ENCODE results near the gene SLC11A2.
"Not testable (repeated sequence)": the region's sequence is repeated elsewhere in the genome, so short reads cannot be mapped to it uniquely, and the experiment has no call there.

Gene SLC11A2

GRCh38 chr12:50934371-50934851 lies 91.8 kb downstream of the SLC11A2 start:
- H3K9me3 ChIP-seq (ENCODE audit: control insufficient read depth in 2 of 2, low read length in 2 of 2): no peaks in the 10 kb centered on the region
- H3K36me3 ChIP-seq (ENCODE audit: control insufficient read depth in 2 of 2, insufficient read depth in 2 of 2, low read length in 2 of 2): peaks cover 0 to 6% of the 10 kb centered on the region in 2 donors
- peak overlapping the region in 1 of 2 donors; percentile 16 for H3K9ac ChIP-seq (ENCODE audit: low read depth in 1 of 2, low read length in 2 of 2)
- peaks cover 26 to 28% of the 10 kb centered on the region in 2 donors for H3K4me1 ChIP-seq (ENCODE audit: control insufficient read depth in 2 of 2, insufficient read depth in 2 of 2, low read length in 2 of 2)
- H3K27ac ChIP-seq (ENCODE audit: low read depth in 2 of 2, low read length in 2 of 2): peak overlapping the region; percentile 64 to 79
- no peaks in the 10 kb centered on the region for H3K27me3 ChIP-seq (ENCODE audit: control insufficient read depth in 2 of 2, insufficient read depth in 2 of 2, low read length in 2 of 2)
- H3K4me3 ChIP-seq (ENCODE audit: low read length in 2 of 2): peak overlapping the region; percentile 33 to 38

DNA sequence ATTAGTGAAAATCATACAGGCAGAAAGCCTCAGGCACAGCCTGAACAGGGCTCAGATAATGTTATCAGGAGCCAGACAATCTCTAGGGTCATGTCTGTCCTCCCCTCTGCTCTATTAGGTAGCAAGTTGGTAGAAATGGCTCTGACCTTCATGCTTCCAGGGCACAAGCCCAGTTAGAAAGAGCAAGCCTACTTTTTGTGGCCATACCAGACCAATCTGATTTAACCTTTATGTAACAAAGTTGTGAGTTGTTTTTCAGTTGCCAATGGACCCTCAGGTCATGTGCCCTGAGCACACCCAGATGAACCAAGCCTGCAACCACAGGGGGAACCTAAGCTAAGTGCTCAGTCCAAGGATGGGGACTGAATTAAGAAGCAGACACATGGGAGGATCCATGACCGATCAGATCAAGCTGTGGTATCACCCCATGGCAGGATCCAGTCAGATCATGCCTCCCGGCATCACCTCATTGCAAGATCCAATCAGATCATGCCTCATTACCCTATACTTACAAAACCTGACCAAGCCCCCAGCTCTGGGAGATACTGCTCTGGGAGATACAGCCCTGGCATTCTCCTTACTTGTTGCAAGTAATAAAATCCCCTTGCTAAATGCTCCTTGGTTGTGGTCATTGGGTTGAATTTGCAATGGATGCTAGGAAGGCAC lies 92.6 kb downstream of the SLC11A2 start:
- Histone ChIP-seq H3K4me3 (ENCODE audit: low read length in 2 of 2) (no peak overlapping the region), H3K9me3 (ENCODE audit: control insufficient read depth in 2 of 2, low read length in 2 of 2) (no peaks in the 10 kb centered on the region), H3K27ac (ENCODE audit: low read depth in 2 of 2, low read length in 2 of 2) (peak overlapping the region; percentile 59 to 64), H3K36me3 (ENCODE audit: control insufficient read depth in 2 of 2, insufficient read depth in 2 of 2, low read length in 2 of 2) (peaks cover 0 to 6% of the 10 kb centered on the region in 2 donors), H3K4me1 (ENCODE audit: control insufficient read depth in 2 of 2, insufficient read depth in 2 of 2, low read length in 2 of 2) (peaks cover 26 to 28% of the 10 kb centered on the region in 2 donors), H3K9ac (ENCODE audit: low read depth in 1 of 2, low read length in 2 of 2) (peak overlapping the region in 1 of 2 donors; percentile 27), H3K27me3 (ENCODE audit: control insufficient read depth in 2 of 2, insufficient read depth in 2 of 2, low read length in 2 of 2) (no peaks in the 10 kb centered on the region)

GRCh38 chr12:50932787-50933280 lies 93.3 kb downstream of the SLC11A2 start:
- Histone ChIP-seq H3K4me1 (ENCODE audit: control insufficient read depth in 2 of 2, insufficient read depth in 2 of 2, low read length in 2 of 2) (peaks cover 28 to 29% of the 10 kb centered on the region in 2 donors), H3K4me3 (ENCODE audit: low read length in 2 of 2) (no peak overlapping the region), H3K36me3 (ENCODE audit: control insufficient read depth in 2 of 2, insufficient read depth in 2 of 2, low read length in 2 of 2) (peaks cover 0 to 6% of the 10 kb centered on the region in 2 donors), H3K27ac (ENCODE audit: low read depth in 2 of 2, low read length in 2 of 2) (peak overlapping the region; percentile 35 to 59), H3K27me3 (ENCODE audit: control insufficient read depth in 2 of 2, insufficient read depth in 2 of 2, low read length in 2 of 2) (no peaks in the 10 kb centered on the region), H3K9ac (ENCODE audit: low read depth in 1 of 2, low read length in 2 of 2) (no peak overlapping the region), H3K9me3 (ENCODE audit: control insufficient read depth in 2 of 2, low read length in 2 of 2) (no peaks in the 10 kb centered on the region)

DNA sequence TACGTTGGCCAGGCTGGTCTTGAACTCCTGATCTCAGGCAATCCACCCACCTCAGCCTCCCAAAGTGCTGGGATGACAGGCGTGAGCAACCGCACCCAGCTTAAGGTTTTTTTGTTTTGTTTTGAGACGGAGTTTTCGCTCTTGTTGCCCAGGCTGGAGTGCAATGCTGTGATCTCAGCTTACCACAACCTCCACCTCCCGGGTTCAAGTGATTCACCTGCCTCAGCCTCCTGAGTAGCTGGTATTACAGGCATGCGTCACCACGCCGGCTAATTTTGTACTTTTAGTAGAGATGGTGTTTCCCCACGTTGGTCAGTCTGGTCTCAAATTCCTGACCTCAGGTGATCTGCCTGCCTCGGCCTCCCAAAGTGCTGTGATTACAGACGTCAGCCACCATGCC lies 95.7 kb downstream of the SLC11A2 start:
- not testable (repeated sequence) for H3K27ac ChIP-seq (ENCODE audit: low read depth in 2 of 2, low read length in 2 of 2)

DNA sequence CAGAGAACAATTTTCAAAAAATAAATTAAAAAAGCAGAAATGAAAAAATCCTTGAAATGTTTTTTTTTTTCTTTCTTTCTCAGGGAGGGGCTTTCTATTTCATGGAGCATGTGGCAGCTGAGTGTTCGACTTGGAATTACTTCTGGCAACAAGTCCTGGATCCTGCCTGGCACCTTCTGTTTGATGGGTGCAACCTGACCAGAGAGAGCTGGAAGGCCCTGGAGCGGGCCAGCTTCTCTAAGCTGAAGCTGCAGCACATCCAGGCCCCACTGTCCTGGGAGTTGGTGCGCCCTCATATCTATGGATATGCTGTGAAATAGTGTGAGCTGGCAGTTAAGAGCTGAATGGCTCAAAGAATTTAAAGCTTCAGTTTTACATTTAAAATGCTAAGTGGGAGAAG lies 96.4 kb downstream of the SLC11A2 start:
- no peak overlapping the region for H3K4me3 ChIP-seq (ENCODE audit: low read length in 2 of 2)
- no peak overlapping the region for H3K27ac ChIP-seq (ENCODE audit: low read depth in 2 of 2, low read length in 2 of 2)
- peaks cover 0 to 2% of the 10 kb centered on the region in 2 donors for H3K36me3 ChIP-seq (ENCODE audit: control insufficient read depth in 2 of 2, insufficient read depth in 2 of 2, low read length in 2 of 2)
- no peaks in the 10 kb centered on the region for H3K27me3 ChIP-seq (ENCODE audit: control insufficient read depth in 2 of 2, insufficient read depth in 2 of 2, low read length in 2 of 2)
- no peaks in the 10 kb centered on the region for H3K9me3 ChIP-seq (ENCODE audit: control insufficient read depth in 2 of 2, low read length in 2 of 2)
- H3K4me1 ChIP-seq (ENCODE audit: control insufficient read depth in 2 of 2, insufficient read depth in 2 of 2, low read length in 2 of 2): peaks cover 25 to 31% of the 10 kb centered on the region in 2 donors
- H3K9ac ChIP-seq (ENCODE audit: low read depth in 1 of 2, low read length in 2 of 2): no peak overlapping the region

More for the DNA sequence above, 95.7 kb downstream of the SLC11A2 start:
- H3K9me3 ChIP-seq (ENCODE audit: control insufficient read depth in 2 of 2, low read length in 2 of 2); H3K27me3 ChIP-seq (ENCODE audit: control insufficient read depth in 2 of 2, insufficient read depth in 2 of 2, low read length in 2 of 2); H3K9ac ChIP-seq (ENCODE audit: low read depth in 1 of 2, low read length in 2 of 2); H3K36me3 ChIP-seq (ENCODE audit: control insufficient read depth in 2 of 2, insufficient read depth in 2 of 2, low read length in 2 of 2); H3K4me3 ChIP-seq (ENCODE audit: low read length in 2 of 2): not testable (repeated sequence)
- peaks cover 26 to 33% of the 10 kb centered on the region in 2 donors for H3K4me1 ChIP-seq (ENCODE audit: control insufficient read depth in 2 of 2, insufficient read depth in 2 of 2, low read length in 2 of 2)
